Esophagus squamous epithelium (tissue), 4 donors: ENCODE results near the gene HIRA.

Experiments used
- CTCF ChIP-seq, 6 experiments: fragments of 450-650 bp in 4 of 6; fragments of 200-600 bp in 2 of 6; sonication (generic) in 2 of 6; IDR thresholded peaks; one replicate each; pipeline ENCODE4 v1.5.1; 2016 to 2019; ENCODE audit warnings: antibody characterized with exemption in 6 of 6, mild to moderate bottlenecking in 4 of 6, moderate library complexity in 4 of 6
- POLR2A ChIP-seq, 4 donors: fragments of 450-650 bp; IDR thresholded peaks; one replicate each; pipeline ENCODE4 v1.6.1; 2017; ENCODE audit warnings: antibody characterized with exemption in 4 of 4, mild to moderate bottlenecking in 4 of 4, moderate library complexity in 3 of 4

- no peak for TF ChIP-seq CTCF (IDR thresholded peaks at IDR 0.05)
- TF ChIP-seq POLR2A (IDR thresholded peaks at IDR 0.05) = no peak
These were observed 140.9 kb downstream of the HIRA start for GRCh38 chr22:19290400-19291217.
